Measurements from ENCODE around the gene KDM8. TPM values are rescaled to one million over a fixed set of nuclear protein-coding genes. Genes with fewer than 3 reads are reported as not detected.

Gene KDM8
- total RNA-seq, 1 experiment from 2014 or later, result 5.0 TPM

GRCh38 chr16:27226476-27226875 is 23.1 kb downstream of the KDM8 start:
- H3K27me3 ChIP-seq (ENCODE audit: low read length), result no peaks in the 10 kb centered on the region
- no peak overlapping the region for H3K4me2 ChIP-seq (ENCODE audit: low read length)
- no peaks in the 10 kb centered on the region for H4K20me1 ChIP-seq (ENCODE audit: low read length)
- ATAC-seq, result no peak
- no TSS peak for BruUV-seq (replicated peaks)
- H3K9me2 ChIP-seq (replicated peaks; ENCODE audit: low read length), result no peaks in the 10 kb centered on the region
- no peak overlapping the region for H3K9ac ChIP-seq (ENCODE audit: low read length)
- no peak overlapping the region for H3K4me3 ChIP-seq (ENCODE audit: low read length)
- no peaks in the 10 kb centered on the region for H3K79me2 ChIP-seq (ENCODE audit: low read length)
- no peak overlapping the region for H3K27ac ChIP-seq (ENCODE audit: low read length)
- no peaks in the 10 kb centered on the region for H3K4me1 ChIP-seq (ENCODE audit: insufficient read depth, low read length)
- no peak for DNase-seq
- no peaks in the 10 kb centered on the region for H3K9me3 ChIP-seq (ENCODE audit: low read length)
- CTCF ChIA-PET, result no interaction called here
- POLR2A ChIA-PET (ENCODE audit: unreplicated experiment), result no interaction called here
- no peak overlapping the region for H2AFZ ChIP-seq (ENCODE audit: low read length)
- no peaks in the 10 kb centered on the region for H3F3A ChIP-seq (ENCODE audit: low read length, unreplicated experiment)
- no peaks in the 10 kb centered on the region for H3K36me3 ChIP-seq (ENCODE audit: low read depth, low read length)
- intact Hi-C loops (cut with micrococcal nuclease), result no loop called here
- TF ChIP-seq EZH2 (IDR thresholded peaks at IDR 0.05; ENCODE audit: low read length, unreplicated experiment) (no peak), EZH2phosphoT487 (IDR thresholded peaks at IDR 0.05; ENCODE audit: borderline replicate concordance, low read length) (no peak), CTCF (conservative IDR thresholded peaks at IDR 0.05; ENCODE audit: low read depth, low read length) (no peak)

GRCh38 chr16:27226976-27227705 is 23.8 kb downstream of the KDM8 start:
- H2AFZ ChIP-seq (ENCODE audit: low read length), result no peak overlapping the region

More at GRCh38 chr16:27226976-27227705, 23.8 kb downstream of the KDM8 start:
- BruUV-seq (replicated peaks), result no TSS peak
- no peak overlapping the region for H3K4me3 ChIP-seq (ENCODE audit: low read length)
- no peak overlapping the region for H3K4me2 ChIP-seq (ENCODE audit: low read length)
- no peaks in the 10 kb centered on the region for H3F3A ChIP-seq (ENCODE audit: low read length, unreplicated experiment)
- no peaks in the 10 kb centered on the region for H3K9me3 ChIP-seq (ENCODE audit: low read length)
- no peaks in the 10 kb centered on the region for H3K36me3 ChIP-seq (ENCODE audit: low read depth, low read length)
- intact Hi-C loops (cut with micrococcal nuclease), result no loop called here
- CTCF ChIA-PET, result no interaction called here
- POLR2A ChIA-PET (ENCODE audit: unreplicated experiment), result no interaction called here
- H3K79me2 ChIP-seq (ENCODE audit: low read length), result no peaks in the 10 kb centered on the region
- DNase-seq (no peak), ATAC-seq (no peak)
- H3K27ac ChIP-seq (ENCODE audit: low read length), result no peak overlapping the region
- H3K27me3 ChIP-seq (ENCODE audit: low read length), result no peaks in the 10 kb centered on the region
- TF ChIP-seq EZH2 (IDR thresholded peaks at IDR 0.05; ENCODE audit: low read length, unreplicated experiment) (no peak), CTCF (conservative IDR thresholded peaks at IDR 0.05; ENCODE audit: low read depth, low read length) (no peak)
- H4K20me1 ChIP-seq (ENCODE audit: low read length), result no peaks in the 10 kb centered on the region
- H3K9ac ChIP-seq (ENCODE audit: low read length), result no peak overlapping the region
- no peaks in the 10 kb centered on the region for H3K9me2 ChIP-seq (replicated peaks; ENCODE audit: low read length)
- no peaks in the 10 kb centered on the region for H3K4me1 ChIP-seq (ENCODE audit: insufficient read depth, low read length)
